Neural cell (in vitro differentiated cells): Measurements from ENCODE around the gene GNAQ. TPM values are rescaled to one million over a fixed set of nuclear protein-coding genes. Genes with fewer than 3 reads are reported as not detected.

Source experiments
- H2AFZ ChIP-seq: fragments of 200-600, 300-800 bp; sonication (generic), shearing (Covaris generic); 2 replicates; pipeline ENCODE4 v1.6.0; 2014; ENCODE audit warnings: low read depth, mild to moderate bottlenecking, antibody characterized with exemption, low read length, moderate library complexity
- H3F3A ChIP-seq: fragments of 200-600 bp; shearing (Covaris generic); 2 replicates; pipeline ENCODE4 v1.6.1; 2016; ENCODE audit warnings: mild to moderate bottlenecking, moderate library complexity, mixed read lengths, antibody characterized with exemption, low read length; ENCODE audit not compliant: insufficient read depth, poor library complexity, severe bottlenecking
- H3K27ac ChIP-seq: fragments of 200-600, 300-800 bp; sonication (generic), shearing (Covaris generic); 2 replicates; pipeline ENCODE4 v1.5.1; 2014; ENCODE audit warnings: mild to moderate bottlenecking, low read length, moderate library complexity
- H3K27me3 ChIP-seq: fragments of 300-800, 200-600 bp; sonication (generic), shearing (Covaris generic); 2 replicates; pipeline ENCODE4 v1.6.0; 2014; ENCODE audit warnings: mild to moderate bottlenecking, low read depth, low read length, moderate library complexity; ENCODE audit not compliant: insufficient read depth
- H3K36me3 ChIP-seq: fragments of 300-800, 200-600 bp; sonication (generic), shearing (Covaris generic); 2 replicates; pipeline ENCODE4 v1.5.1; 2014; ENCODE audit warnings: mild to moderate bottlenecking, antibody characterized with exemption, low read length, moderate library complexity; ENCODE audit not compliant: insufficient read depth
- H3K4me2 ChIP-seq: fragments of 300-800, 200-600 bp; sonication (generic), shearing (Covaris generic); 2 replicates; pipeline ENCODE4 v1.6.0; 2014; ENCODE audit warnings: mild to moderate bottlenecking, low read length
- H3K4me3 ChIP-seq: fragments of 300-800, 200-600 bp; sonication (generic), shearing (Covaris generic); 2 replicates; pipeline ENCODE4 v1.5.1; 2014; ENCODE audit warnings: mild to moderate bottlenecking, low read length, moderate library complexity
- H3K79me2 ChIP-seq: fragments of 200-600 bp; shearing (Covaris generic); replicated peaks from 2 replicates; pipeline ENCODE4 v1.6.0; 2014; ENCODE audit warnings: mild to moderate bottlenecking, low read length, moderate library complexity; ENCODE audit not compliant: insufficient read depth
- H3K9ac ChIP-seq: fragments of 300-800, 200-600 bp; sonication (generic), shearing (Covaris generic); 2 replicates; pipeline ENCODE4 v1.6.1; 2016; ENCODE audit warnings: mild to moderate bottlenecking, low read length, mixed read lengths
- H3K9me2 ChIP-seq: fragments of 200-600 bp; shearing (Covaris generic); 2 replicates; pipeline ENCODE4 v1.6.1; 2016; ENCODE audit warnings: mild to moderate bottlenecking, low read length, mixed read lengths; ENCODE audit not compliant: insufficient read depth
- H3K9me3 ChIP-seq: fragments of 200-600, 300-800 bp; sonication (generic), shearing (Covaris generic); 2 replicates; pipeline ENCODE4 v1.6.1; 2016; ENCODE audit warnings: mild to moderate bottlenecking, mixed run types, low read length, moderate library complexity, mixed read lengths
- H4K20me1 ChIP-seq: fragments of 200-600 bp; shearing (Covaris generic); 2 replicates; pipeline ENCODE4 v1.6.1; 2016; ENCODE audit warnings: mild to moderate bottlenecking, mixed run types; ENCODE audit not compliant: insufficient read depth
- CTCF ChIP-seq: fragments of 450-650 bp; IDR thresholded peaks from 2 replicates; pipeline ENCODE4 v1.5.1; 2014; ENCODE audit warnings: antibody characterized with exemption, mild to moderate bottlenecking, moderate library complexity; ENCODE audit not compliant: poor library complexity, severe bottlenecking
- EP300 ChIP-seq: fragments of 450-650 bp; conservative IDR thresholded peaks from 2 replicates; pipeline ENCODE4 v1.6.1; 2014; ENCODE audit warnings: antibody characterized with exemption, mild to moderate bottlenecking, moderate library complexity; ENCODE audit not compliant: poor library complexity, severe bottlenecking
- EZH2 ChIP-seq: fragments of 200-600, 300-800 bp; shearing (Covaris generic), sonication (generic); IDR thresholded peaks from 2 replicates; pipeline ENCODE4 v1.6.1; 2014; ENCODE audit warnings: antibody characterized with exemption, low read length, borderline replicate concordance, mild to moderate bottlenecking; ENCODE audit not compliant: insufficient read depth, poor library complexity, severe bottlenecking
- MXI1 ChIP-seq: fragments of 450-650 bp; conservative IDR thresholded peaks from 2 replicates; pipeline ENCODE4 v1.6.1; 2014; ENCODE audit warnings: antibody characterized with exemption, mild to moderate bottlenecking; ENCODE audit not compliant: poor library complexity, severe bottlenecking
- POLR2AphosphoS5 ChIP-seq: IDR thresholded peaks from 2 replicates; pipeline ENCODE4 v1.6.1; 2012
- RAD21 ChIP-seq: fragments of 450-650 bp; conservative IDR thresholded peaks from 2 replicates; pipeline ENCODE4 v1.6.1; 2014; ENCODE audit warnings: antibody characterized with exemption, mild to moderate bottlenecking, moderate library complexity
- REST ChIP-seq: IDR thresholded peaks from 2 replicates; pipeline ENCODE4 v1.6.1; 2012; ENCODE audit warnings: borderline replicate concordance
- SMC3 ChIP-seq: fragments of 450-650 bp; conservative IDR thresholded peaks from 2 replicates; pipeline ENCODE4 v1.6.1; 2014; ENCODE audit warnings: antibody characterized with exemption, mild to moderate bottlenecking, moderate library complexity; ENCODE audit not compliant: poor library complexity
- TAF1 ChIP-seq: IDR thresholded peaks from 2 replicates; pipeline ENCODE4 v1.6.1; 2012; ENCODE audit warnings: low read depth
- polyA plus RNA-seq: library from polyadenylated mRNA; depleted of rRNA; stranded (reverse); fragments of >200 nt; gene quantifications from 2 replicates; pipeline ENCODE4 v1.2.3, GENCODE V29; 2014

GNAQ gene
- polyA plus RNA-seq, 1 donor from 2014 or later = 86.7 TPM

GRCh38 chr9:77826116-77826515 lies 205.5 kb downstream of the GNAQ start (continued):
- TF ChIP-seq EZH2 (no peak), POLR2AphosphoS5 (no peak), EP300 (no peak)

GRCh38 chr9:77825361-77825760 lies 206.2 kb downstream of the GNAQ start:
- Histone ChIP-seq H3K9me2 (no peaks in the 10 kb centered on the region), H3K27ac (no peak overlapping the region), H2AFZ (no peak overlapping the region), H3K4me3 (no peak overlapping the region), H3K4me2 (no peak overlapping the region), H3K9me3 (no peaks in the 10 kb centered on the region), H4K20me1 (no peaks in the 10 kb centered on the region), H3F3A (no peaks in the 10 kb centered on the region), H3K79me2 (peaks cover 12% of the 10 kb centered on the region), H3K9ac (no peak overlapping the region), H3K27me3 (no peaks in the 10 kb centered on the region), H3K36me3 (no peaks in the 10 kb centered on the region)
- no peak for TF ChIP-seq RAD21
- TF ChIP-seq CTCF = no peak
- no peak for TF ChIP-seq MXI1
- no peak for TF ChIP-seq SMC3

- H3K4me3 ChIP-seq = no peak overlapping the region
- no peaks in the 10 kb centered on the region for H3K79me2 ChIP-seq
- H3K9me3 ChIP-seq = no peaks in the 10 kb centered on the region
- H3K27ac ChIP-seq = no peak overlapping the region
- no peaks in the 10 kb centered on the region for H3K9me2 ChIP-seq
- H4K20me1 ChIP-seq = no peaks in the 10 kb centered on the region
- TF ChIP-seq EZH2 = no peak
- no peak for TF ChIP-seq CTCF
- TF ChIP-seq MXI1 = no peak
- TF ChIP-seq SMC3 = no peak
- no peak for TF ChIP-seq REST
- no peak for TF ChIP-seq POLR2AphosphoS5
- no peak for TF ChIP-seq TAF1
- TF ChIP-seq EP300 = no peak
- TF ChIP-seq RAD21 = no peak
- no peak overlapping the region for H3K4me2 ChIP-seq
- H3K9ac ChIP-seq = no peak overlapping the region
- no peaks in the 10 kb centered on the region for H3K36me3 ChIP-seq
- H3K27me3 ChIP-seq = no peaks in the 10 kb centered on the region
- H3F3A ChIP-seq = no peaks in the 10 kb centered on the region
- H2AFZ ChIP-seq = no peak overlapping the region
Observed at GRCh38 chr9:77820293-77820954, 211.2 kb downstream of the GNAQ start.
